SK-N-SH treated with all-trans-retinoic acid at 6 μM for 48 hours (cell line): ENCODE results near the gene TTC28.

Experiments used
- ARNTL ChIP-seq: fragments of 450-650 bp; formaldehyde crosslinking; IDR thresholded peaks from 2 replicates; pipeline ENCODE4 v1.5.0; 2020; ENCODE audit warnings: low read depth, mild to moderate bottlenecking, moderate library complexity, borderline replicate concordance
- CREB5 ChIP-seq: fragments of 250-450 bp; sonication (Bioruptor Pico); IDR thresholded peaks from 2 replicates; pipeline ENCODE4 v1.5.1; 2020; ENCODE audit warnings: low read depth, mild to moderate bottlenecking, moderate library complexity
- OSR1 ChIP-seq: fragments of 250-450 bp; sonication (Bioruptor Pico); IDR thresholded peaks from 2 replicates; pipeline ENCODE4 v1.8.0; 2022; ENCODE audit warnings: moderate library complexity, mild to moderate bottlenecking, inconsistent platforms
- PATZ1 ChIP-seq: fragments of 250-450 bp; sonication (Bioruptor Pico); IDR thresholded peaks from 2 replicates; pipeline ENCODE4 v1.8.0; 2020; ENCODE audit warnings: mild to moderate bottlenecking, moderate library complexity, borderline replicate concordance
- POU6F1 ChIP-seq: fragments of 250-450 bp; sonication (Bioruptor Pico); IDR thresholded peaks from 2 replicates; pipeline ENCODE4 v1.8.0; 2021; ENCODE audit warnings: low read depth, mild to moderate bottlenecking, moderate library complexity, borderline replicate concordance
- PPARA ChIP-seq: fragments of 250-450 bp; sonication (Bioruptor Pico); IDR thresholded peaks from 2 replicates; pipeline ENCODE4 v1.5.0; 2020; ENCODE audit warnings: mild to moderate bottlenecking, borderline replicate concordance
- RARB ChIP-seq: fragments of 250-450 bp; sonication (Bioruptor Pico); IDR thresholded peaks from 2 replicates; pipeline ENCODE4 v1.8.0; 2021; ENCODE audit warnings: mild to moderate bottlenecking, moderate library complexity
- SNAI2 ChIP-seq: fragments of 250-450 bp; sonication (Bioruptor Pico); IDR thresholded peaks from 2 replicates; pipeline ENCODE4 v1.5.0; 2020; ENCODE audit warnings: mild to moderate bottlenecking, moderate library complexity
- TOX ChIP-seq: fragments of 250-450 bp; sonication (Bioruptor Pico); IDR thresholded peaks from 2 replicates; pipeline ENCODE4 v1.8.0; 2021; ENCODE audit warnings: mild to moderate bottlenecking, moderate library complexity, borderline replicate concordance
- ZC3H10 ChIP-seq: fragments of 250-450 bp; sonication (Bioruptor Pico); IDR thresholded peaks from 2 replicates; pipeline ENCODE4 v1.5.1; 2021; ENCODE audit warnings: mild to moderate bottlenecking, moderate library complexity
- ZFP30 ChIP-seq: fragments of 450-650 bp; formaldehyde crosslinking; IDR thresholded peaks from 2 replicates; pipeline ENCODE4 v1.5.0; 2022; ENCODE audit warnings: mild to moderate bottlenecking, moderate library complexity
- ZNF565 ChIP-seq: fragments of 450-650 bp; formaldehyde crosslinking; conservative IDR thresholded peaks from 2 replicates; pipeline ENCODE4 v1.5.0; 2020; ENCODE audit warnings: low read depth, mild to moderate bottlenecking, moderate library complexity
- ZNF70 ChIP-seq: fragments of 450-650 bp; formaldehyde crosslinking; IDR thresholded peaks from 2 replicates; pipeline ENCODE4 v1.5.0; 2020; ENCODE audit warnings: mild to moderate bottlenecking, moderate library complexity

- TF ChIP-seq ZFP30 (CRISPR knock-in tag) (no peak), ARNTL (no peak), CREB5 (CRISPR knock-in tag) (no peak), POU6F1 (CRISPR knock-in tag) (no peak), ZNF565 (CRISPR knock-in tag) (no peak), ZNF70 (CRISPR knock-in tag) (no peak), PATZ1 (CRISPR knock-in tag) (no peak), OSR1 (no peak), TOX (CRISPR knock-in tag) (no peak), SNAI2 (no peak), PPARA (CRISPR knock-in tag) (no peak), ZC3H10 (no peak), RARB (no peak)
Measured at GRCh38 chr22:28406246-28406645, 273.4 kb downstream of the TTC28 start.
